ENCODE results near the gene TAS2R42. TPM values are rescaled to one million over a fixed set of nuclear protein-coding genes. Genes with fewer than 3 reads are reported as not detected.

Gene TAS2R42
- polyA plus RNA-seq, 1 experiment: not detected

GRCh38 chr12:11174022-11174421 lies 12.7 kb downstream of the TAS2R42 start:
- Histone ChIP-seq H3K27me3 (ENCODE audit: control insufficient read depth, insufficient read depth, low read length) (no peaks in the 10 kb centered on the region), H3K4me3 (ENCODE audit: low read depth, low read length) (no peak overlapping the region), H3K9me3 (ENCODE audit: control insufficient read depth, insufficient read depth, low read length) (no peaks in the 10 kb centered on the region; the same call in 1 of the 2 replicates), H3K27ac (ENCODE audit: low read depth, low read length) (no peak overlapping the region)
- TF ChIP-seq, protein P1, sequence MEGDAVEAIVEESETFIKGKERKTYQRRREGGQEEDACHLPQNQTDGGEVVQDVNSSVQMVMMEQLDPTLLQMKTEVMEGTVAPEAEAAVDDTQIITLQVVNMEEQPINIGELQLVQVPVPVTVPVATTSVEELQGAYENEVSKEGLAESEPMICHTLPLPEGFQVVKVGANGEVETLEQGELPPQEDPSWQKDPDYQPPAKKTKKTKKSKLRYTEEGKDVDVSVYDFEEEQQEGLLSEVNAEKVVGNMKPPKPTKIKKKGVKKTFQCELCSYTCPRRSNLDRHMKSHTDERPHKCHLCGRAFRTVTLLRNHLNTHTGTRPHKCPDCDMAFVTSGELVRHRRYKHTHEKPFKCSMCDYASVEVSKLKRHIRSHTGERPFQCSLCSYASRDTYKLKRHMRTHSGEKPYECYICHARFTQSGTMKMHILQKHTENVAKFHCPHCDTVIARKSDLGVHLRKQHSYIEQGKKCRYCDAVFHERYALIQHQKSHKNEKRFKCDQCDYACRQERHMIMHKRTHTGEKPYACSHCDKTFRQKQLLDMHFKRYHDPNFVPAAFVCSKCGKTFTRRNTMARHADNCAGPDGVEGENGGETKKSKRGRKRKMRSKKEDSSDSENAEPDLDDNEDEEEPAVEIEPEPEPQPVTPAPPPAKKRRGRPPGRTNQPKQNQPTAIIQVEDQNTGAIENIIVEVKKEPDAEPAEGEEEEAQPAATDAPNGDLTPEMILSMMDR (IDR thresholded peaks at IDR 0.05; ENCODE audit: low read depth, low read length): no peak
- DNase-seq (ENCODE audit: low read depth, low spot score): no peak
- ChIA-PET CTCF (interaction anchor here (2.0 to 2.2 kb wide), 2 partner anchors 26 to 424 kb away, joined by 6 to 7 read pairs; no protein-coding TSS in a partner anchor), POLR2A (no interaction called here)

GRCh38 chr12:11171969-11172675 lies 14.6 kb downstream of the TAS2R42 start:
- CTCF ChIA-PET: interaction anchor here (1.3 to 2.2 kb wide), 5 partner anchors 27 to 422 kb away, joined by 3 to 7 read pairs (median 5); no protein-coding TSS in a partner anchor
- no peak overlapping the region for H3K27ac ChIP-seq (ENCODE audit: low read depth, low read length)
- H3K9me3 ChIP-seq (ENCODE audit: control insufficient read depth, insufficient read depth, low read length): no peaks in the 10 kb centered on the region; the same call in 1 of the 2 replicates
- H3K27me3 ChIP-seq (ENCODE audit: control insufficient read depth, insufficient read depth, low read length): no peaks in the 10 kb centered on the region
- no peak for DNase-seq (ENCODE audit: low read depth, low spot score)
- H3K4me3 ChIP-seq (ENCODE audit: low read depth, low read length): peak overlapping the region; percentile 94
- TF ChIP-seq, protein P1 (IDR thresholded peaks at IDR 0.05; ENCODE audit: low read depth, low read length): no peak
- POLR2A ChIA-PET: interaction anchor here (0.6 to 1.6 kb wide), 7 partner anchors 9 to 449 kb away, joined by 3 to 7 read pairs (median 5); partner anchors contain the start of gene YBX3

DNA sequence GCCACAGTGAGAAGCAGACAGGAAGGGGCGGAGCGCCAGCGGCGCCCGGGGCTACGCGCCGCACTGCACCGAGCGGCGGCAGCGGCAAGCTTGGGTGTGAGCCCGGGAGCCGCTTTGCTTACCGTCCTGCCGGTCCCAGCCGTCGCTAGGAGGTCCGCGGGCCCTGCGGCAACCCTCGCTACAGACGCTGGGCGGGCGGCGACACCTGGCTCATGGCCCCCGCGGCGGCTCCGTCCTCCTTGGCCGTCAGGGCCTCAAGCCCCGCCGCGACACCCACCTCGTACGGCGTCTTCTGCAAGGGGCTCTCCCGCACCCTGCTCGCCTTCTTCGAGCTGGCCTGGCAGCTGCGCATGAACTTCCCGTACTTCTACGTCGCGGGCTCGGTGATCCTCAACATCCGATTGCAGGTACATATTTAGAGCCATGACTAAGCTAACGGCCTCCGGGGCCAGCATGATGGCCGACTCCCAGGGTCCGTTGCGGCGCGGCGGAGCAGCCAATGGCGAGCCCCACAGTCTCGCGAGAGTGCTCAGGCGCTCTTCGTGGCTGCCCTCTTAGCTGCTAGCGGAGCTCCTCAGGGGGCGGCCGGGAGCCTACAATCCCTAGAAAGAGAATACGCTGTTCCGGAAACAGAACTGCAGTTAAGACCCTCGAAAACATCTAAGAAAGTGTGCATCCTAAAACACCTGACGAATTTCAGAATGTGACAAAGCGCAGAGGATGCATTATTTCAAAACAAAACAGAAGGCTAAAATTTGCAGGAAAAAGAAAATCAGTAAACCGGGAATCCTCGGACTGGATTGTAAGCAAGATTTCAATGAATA lies 15.4 kb downstream of the TAS2R42 start, which contains the start of gene SMIM10L1:
SMIM10L1 (plus strand) TSS at position 50 of the 824 bp plus-strand sequence; CDS start at position 213, 163 bp downstream.
- ChIA-PET CTCF (interaction anchor here (0.7 to 2.0 kb wide), 6 partner anchors 28 to 807 kb away, joined by 3 to 6 read pairs (median 4); no protein-coding TSS in a partner anchor), POLR2A (interaction anchor here (0.6 to 1.6 kb wide), 11 partner anchors 8 to 1633 kb away, joined by 3 to 7 read pairs (median 3); partner anchors contain the start of gene YBX3)
- TF ChIP-seq, protein P1 (IDR thresholded peaks at IDR 0.05; ENCODE audit: low read depth, low read length): peak; percentile 29; the same call in 1 of the 2 replicates
- Histone ChIP-seq H3K9me3 (ENCODE audit: control insufficient read depth, insufficient read depth, low read length) (no peaks in the 10 kb centered on the region; the same call in 1 of the 2 replicates), H3K4me3 (ENCODE audit: low read depth, low read length) (peak within 1 kb of the TSS; percentile 94), H3K27ac (ENCODE audit: low read depth, low read length) (peak within 1 kb of the TSS; percentile 91), H3K27me3 (ENCODE audit: control insufficient read depth, insufficient read depth, low read length) (no peaks in the 10 kb centered on the region)
- peak; percentile 88 for DNase-seq (ENCODE audit: low read depth, low spot score)

GRCh38 chr12:11170810-11171144 lies 16.0 kb downstream of the TAS2R42 start:
- TF ChIP-seq, protein P1 (IDR thresholded peaks at IDR 0.05; ENCODE audit: low read depth, low read length): no peak
- CTCF ChIA-PET: interaction anchor here (1.3 to 2.0 kb wide), 3 partner anchors 315 to 420 kb away, joined by 3 to 6 read pairs (median 4); no protein-coding TSS in a partner anchor
- POLR2A ChIA-PET: interaction anchor here (0.6 to 1.6 kb wide), 7 partner anchors 8 to 1633 kb away, joined by 3 to 7 read pairs (median 3); partner anchors contain the start of gene YBX3
- Histone ChIP-seq H3K9me3 (ENCODE audit: control insufficient read depth, insufficient read depth, low read length) (no peaks in the 10 kb centered on the region; the same call in 1 of the 2 replicates), H3K4me3 (ENCODE audit: low read depth, low read length) (peak overlapping the region; percentile 94), H3K27me3 (ENCODE audit: control insufficient read depth, insufficient read depth, low read length) (no peaks in the 10 kb centered on the region), H3K27ac (ENCODE audit: low read depth, low read length) (no peak overlapping the region)
- DNase-seq (ENCODE audit: low read depth, low spot score): no peak

All from AG04450 (cell line).